ENCODE measurements around the gene PLIN5. TPM values are rescaled to one million over a fixed set of nuclear protein-coding genes. Genes with fewer than 3 reads are reported as not detected.

PLIN5 gene
- total RNA-seq, 1 experiment from 2014 or later, result 3.9 TPM

DNA sequence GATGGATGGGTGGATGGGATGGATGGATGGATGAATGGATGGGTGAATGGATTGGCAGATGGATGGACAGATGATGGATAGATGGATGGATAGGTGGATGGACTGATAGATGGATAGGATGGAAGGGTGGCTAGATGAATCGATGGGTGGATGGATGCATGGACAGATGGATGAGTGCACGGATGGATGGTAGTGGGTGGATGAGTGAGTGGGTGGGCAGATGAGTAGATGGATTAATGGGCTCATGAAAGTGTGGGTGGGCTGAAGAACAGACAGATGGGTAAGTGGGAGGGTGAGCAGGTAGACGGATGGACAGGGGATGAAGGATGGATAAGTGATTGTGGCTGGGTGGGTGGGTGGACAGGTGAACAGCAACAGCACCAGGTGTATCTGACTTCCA is 18.8 kb upstream of the PLIN5 start:
- Histone ChIP-seq H3K4me1 (ENCODE audit: insufficient read depth, low read length) (no peaks in the 10 kb centered on the region; the same call in 1 of the 2 replicates), H3K79me1 (ENCODE audit: insufficient read depth, low read depth, low read length, poor library complexity, severe bottlenecking) (no peaks in the 10 kb centered on the region), H3K14ac (ENCODE audit: insufficient read depth, low read length) (no peak overlapping the region), H3K9me3 (ENCODE audit: control insufficient read depth, low read depth, low read length) (no peaks in the 10 kb centered on the region), H3K18ac (ENCODE audit: insufficient read length, low read depth, low read length) (no peak overlapping the region), H3K9ac (ENCODE audit: extremely low read depth, insufficient read length, low read length) (no peak overlapping the region), H4K20me1 (ENCODE audit: control insufficient read depth, insufficient read depth, insufficient read length) (peaks cover 6% of the 10 kb centered on the region), H2BK15ac (ENCODE audit: low read depth, low read length) (no peak overlapping the region), H3K4ac (ENCODE audit: low read depth, low read length) (no peak overlapping the region), H3K27ac (ENCODE audit: insufficient read length, low read depth, low read length) (no peak overlapping the region), H2BK5ac (ENCODE audit: insufficient read length, low read length) (no peak overlapping the region), H3K4me2 (ENCODE audit: insufficient read depth, insufficient read length, low read length) (no peak overlapping the region), H3K79me2 (ENCODE audit: insufficient read depth, low read length) (no peaks in the 10 kb centered on the region), H2BK12ac (ENCODE audit: insufficient read length, low read depth, low read length) (no peak overlapping the region), H3K23ac (ENCODE audit: insufficient read length, low read depth, low read length) (no peak overlapping the region), H2BK120ac (ENCODE audit: low read depth, low read length, poor library complexity, severe bottlenecking) (no peak overlapping the region), H2BK20ac (ENCODE audit: low read depth, low read length, poor library complexity, severe bottlenecking) (no peak overlapping the region), H2AFZ (ENCODE audit: low read length) (no peak overlapping the region), H4K5ac (ENCODE audit: insufficient read length, low read depth, low read length) (no peak overlapping the region), H4K8ac (replicated peaks; ENCODE audit: insufficient read length, low read depth, low read length) (no peak overlapping the region), H4K91ac (ENCODE audit: insufficient read length, low read depth, low read length) (no peak overlapping the region), H3K56ac (ENCODE audit: insufficient read length, low read depth, low read length) (no peak overlapping the region), H3K27me3 (ENCODE audit: insufficient read depth, low read length) (no peaks in the 10 kb centered on the region), H2AK5ac (ENCODE audit: insufficient read length, low read length) (no peak overlapping the region), H3K23me2 (ENCODE audit: insufficient read length, low read depth, low read length, poor library complexity, severe bottlenecking) (no peaks in the 10 kb centered on the region), H3T11ph (ENCODE audit: low read length) (no peak overlapping the region)
- H3K9me3 Mint-ChIP-seq, result no peaks in the 10 kb centered on the region; a peak in 1 of 5 replicates
- H3K36me3 Mint-ChIP-seq (ENCODE audit: insufficient read depth in 1 of 3, low read depth in 3 of 3), result peaks cover 38 to 67% (median 57%) of the 10 kb centered on the region in 3 experiments
- H3K4me1 Mint-ChIP-seq, result peaks cover 9 to 18% of the 10 kb centered on the region in 2 experiments
- no peak overlapping the region for H3K4me3 Mint-ChIP-seq
- WGBS (ENCODE audit: extremely low coverage, insufficient read length, low lambda C conversion rate), result no CpG with 5 or more reads among the region's 3 CpGs
- H3K27me3 Mint-ChIP-seq (ENCODE audit: low read depth), result peaks cover 3% of the 10 kb centered on the region
- DNase-seq, result no peak
- TF ChIP-seq, protein P1, sequence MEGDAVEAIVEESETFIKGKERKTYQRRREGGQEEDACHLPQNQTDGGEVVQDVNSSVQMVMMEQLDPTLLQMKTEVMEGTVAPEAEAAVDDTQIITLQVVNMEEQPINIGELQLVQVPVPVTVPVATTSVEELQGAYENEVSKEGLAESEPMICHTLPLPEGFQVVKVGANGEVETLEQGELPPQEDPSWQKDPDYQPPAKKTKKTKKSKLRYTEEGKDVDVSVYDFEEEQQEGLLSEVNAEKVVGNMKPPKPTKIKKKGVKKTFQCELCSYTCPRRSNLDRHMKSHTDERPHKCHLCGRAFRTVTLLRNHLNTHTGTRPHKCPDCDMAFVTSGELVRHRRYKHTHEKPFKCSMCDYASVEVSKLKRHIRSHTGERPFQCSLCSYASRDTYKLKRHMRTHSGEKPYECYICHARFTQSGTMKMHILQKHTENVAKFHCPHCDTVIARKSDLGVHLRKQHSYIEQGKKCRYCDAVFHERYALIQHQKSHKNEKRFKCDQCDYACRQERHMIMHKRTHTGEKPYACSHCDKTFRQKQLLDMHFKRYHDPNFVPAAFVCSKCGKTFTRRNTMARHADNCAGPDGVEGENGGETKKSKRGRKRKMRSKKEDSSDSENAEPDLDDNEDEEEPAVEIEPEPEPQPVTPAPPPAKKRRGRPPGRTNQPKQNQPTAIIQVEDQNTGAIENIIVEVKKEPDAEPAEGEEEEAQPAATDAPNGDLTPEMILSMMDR (conservative IDR thresholded peaks at IDR 0.05), result no peak
- no peak overlapping the region for H3K27ac Mint-ChIP-seq
